Hepatocyte (in vitro differentiated cells): ENCODE measurements around the gene CDCA8. TPM values are rescaled to one million over a fixed set of nuclear protein-coding genes. Genes with fewer than 3 reads are reported as not detected.

ENCODE experiments used
- DNase-seq: peaks from one replicate; pipeline ENCODE4 v3.0.0-alpha.2; 2016; ENCODE audit warnings: low spot score
- H2AFZ ChIP-seq: fragments of 200-600 bp; sonication (generic); 2 replicates; pipeline ENCODE4 v1.6.0; 2016; ENCODE audit warnings: antibody characterized with exemption, mild to moderate bottlenecking
- H3K27ac ChIP-seq: fragments of 200-600 bp; sonication (generic); 2 replicates; pipeline ENCODE4 v1.5.1; 2016; ENCODE audit warnings: mild to moderate bottlenecking
- H3K27me3 ChIP-seq: fragments of 200-600 bp; sonication (generic); 2 replicates; pipeline ENCODE4 v1.6.1; 2016
- H3K36me3 ChIP-seq: fragments of 200-600 bp; sonication (generic); replicated peaks from 2 replicates; pipeline ENCODE4 v1.5.1; 2016; ENCODE audit warnings: low read depth; ENCODE audit not compliant: insufficient read depth
- H3K4me1 ChIP-seq: fragments of 200-600 bp; sonication (generic); 2 replicates; pipeline ENCODE4 v1.5.1; 2016; ENCODE audit warnings: mild to moderate bottlenecking, moderate library complexity; ENCODE audit not compliant: insufficient read depth
- H3K4me2 ChIP-seq: fragments of 200-600 bp; sonication (generic); 2 replicates; pipeline ENCODE4 v1.6.0; 2016
- H3K4me3 ChIP-seq: fragments of 200-600 bp; sonication (generic); 2 replicates; pipeline ENCODE4 v1.5.1; 2016; ENCODE audit warnings: mild to moderate bottlenecking
- H3K79me2 ChIP-seq: fragments of 200-600 bp; sonication (generic); 2 replicates; pipeline ENCODE4 v1.6.0; 2017; ENCODE audit warnings: mild to moderate bottlenecking
- H3K9me2 ChIP-seq: fragments of 200-600 bp; sonication (generic); replicated peaks from 2 replicates; pipeline ENCODE4 v1.6.0; 2017; ENCODE audit warnings: mild to moderate bottlenecking; ENCODE audit not compliant: insufficient read depth
- H3K9me3 ChIP-seq: fragments of 200-600 bp; sonication (generic); 2 replicates; pipeline ENCODE4 v1.5.1; 2016; ENCODE audit warnings: low read depth, mild to moderate bottlenecking
- H4K20me1 ChIP-seq: fragments of 200-600 bp; sonication (generic); 2 replicates; pipeline ENCODE4 v1.6.0; 2016; ENCODE audit warnings: mild to moderate bottlenecking; ENCODE audit not compliant: insufficient read depth, poor library complexity, severe bottlenecking
- CTCF ChIP-seq: fragments of 200-600 bp; sonication (generic); IDR thresholded peaks from 2 replicates; pipeline ENCODE4 v1.5.1; 2016; ENCODE audit warnings: antibody characterized with exemption, mild to moderate bottlenecking; ENCODE audit not compliant: poor library complexity
- EZH2 ChIP-seq: fragments of 200-600 bp; sonication (generic); IDR thresholded peaks from 2 replicates; pipeline ENCODE4 v1.6.1; 2016; ENCODE audit warnings: antibody characterized with exemption, mild to moderate bottlenecking, borderline replicate concordance
- EZH2phosphoT487 ChIP-seq: fragments of 200-600 bp; sonication (generic); IDR thresholded peaks from one replicate; pipeline ENCODE4 v1.6.1; 2018; ENCODE audit warnings: antibody characterized with exemption, mild to moderate bottlenecking, low read depth, moderate library complexity; ENCODE audit not compliant: unreplicated experiment, severe bottlenecking
- WGBS: methylation state at CpG from one replicate; pipeline ENCODE4 v1.1.6; 2016; ENCODE audit warnings: low lambda C conversion rate; ENCODE audit errors: missing lambda C conversion rate; 5-methylcytosine and 5-hydroxymethylcytosine counted together
- polyA plus RNA-seq: library from polyadenylated mRNA; unstranded; fragments of >200 nt; fragmentation: Nextera tagmentation; extraction: Ambion mirVana; gene quantifications from 2 replicates; pipeline ENCODE4 v1.2.1, GENCODE V29; 2016
- total RNA-seq: library from RNA; depleted of rRNA; stranded (reverse); fragments of >200 nt; gene quantifications from 2 replicates; pipeline ENCODE4 v1.2.3, GENCODE V29; 2014

Gene CDCA8
- total and polyA plus RNA-seq, 2 experiments from 2014 or later, result 4.3 to 5.4 TPM

GRCh38 chr1:37672136-37672870, 20.0 kb upstream of the CDCA8 start:
- H3K9me3 ChIP-seq, result no peaks in the 10 kb centered on the region
- DNase-seq, result no peak
- no peak overlapping the region for H3K4me2 ChIP-seq
- H3K36me3 ChIP-seq, result no peaks in the 10 kb centered on the region
- no peaks in the 10 kb centered on the region for H3K9me2 ChIP-seq
- no peak overlapping the region for H2AFZ ChIP-seq
- 59% methylated on average over 9 of the region's 9 CpGs for WGBS
- H3K27me3 ChIP-seq, result peaks cover 31% of the 10 kb centered on the region
- no peak overlapping the region for H3K4me3 ChIP-seq
- H4K20me1 ChIP-seq, result no peaks in the 10 kb centered on the region
- H3K27ac ChIP-seq, result no peak overlapping the region
- no peaks in the 10 kb centered on the region for H3K79me2 ChIP-seq
- TF ChIP-seq EZH2, result no peak
- no peak for TF ChIP-seq CTCF
- no peak for TF ChIP-seq EZH2phosphoT487
- H3K4me1 ChIP-seq, result peaks cover 6% of the 10 kb centered on the region

- 66% methylated on average over 9 of the region's 10 CpGs for WGBS
- H3K4me1 ChIP-seq, result peaks cover 6% of the 10 kb centered on the region
- no peak overlapping the region for H3K27ac ChIP-seq
- no peaks in the 10 kb centered on the region for H4K20me1 ChIP-seq
- DNase-seq, result no peak
- H3K4me3 ChIP-seq, result no peak overlapping the region
- H3K27me3 ChIP-seq, result peaks cover 19% of the 10 kb centered on the region
- H3K4me2 ChIP-seq, result no peak overlapping the region
- H3K9me3 ChIP-seq, result no peaks in the 10 kb centered on the region
- no peaks in the 10 kb centered on the region for H3K36me3 ChIP-seq
- H3K79me2 ChIP-seq, result no peaks in the 10 kb centered on the region
- H2AFZ ChIP-seq, result no peak overlapping the region
- no peaks in the 10 kb centered on the region for H3K9me2 ChIP-seq
- no peak for TF ChIP-seq EZH2
- no peak for TF ChIP-seq EZH2phosphoT487
These were observed 18.4 kb upstream of the CDCA8 start for GRCh38 chr1:37673920-37674319.

DNA sequence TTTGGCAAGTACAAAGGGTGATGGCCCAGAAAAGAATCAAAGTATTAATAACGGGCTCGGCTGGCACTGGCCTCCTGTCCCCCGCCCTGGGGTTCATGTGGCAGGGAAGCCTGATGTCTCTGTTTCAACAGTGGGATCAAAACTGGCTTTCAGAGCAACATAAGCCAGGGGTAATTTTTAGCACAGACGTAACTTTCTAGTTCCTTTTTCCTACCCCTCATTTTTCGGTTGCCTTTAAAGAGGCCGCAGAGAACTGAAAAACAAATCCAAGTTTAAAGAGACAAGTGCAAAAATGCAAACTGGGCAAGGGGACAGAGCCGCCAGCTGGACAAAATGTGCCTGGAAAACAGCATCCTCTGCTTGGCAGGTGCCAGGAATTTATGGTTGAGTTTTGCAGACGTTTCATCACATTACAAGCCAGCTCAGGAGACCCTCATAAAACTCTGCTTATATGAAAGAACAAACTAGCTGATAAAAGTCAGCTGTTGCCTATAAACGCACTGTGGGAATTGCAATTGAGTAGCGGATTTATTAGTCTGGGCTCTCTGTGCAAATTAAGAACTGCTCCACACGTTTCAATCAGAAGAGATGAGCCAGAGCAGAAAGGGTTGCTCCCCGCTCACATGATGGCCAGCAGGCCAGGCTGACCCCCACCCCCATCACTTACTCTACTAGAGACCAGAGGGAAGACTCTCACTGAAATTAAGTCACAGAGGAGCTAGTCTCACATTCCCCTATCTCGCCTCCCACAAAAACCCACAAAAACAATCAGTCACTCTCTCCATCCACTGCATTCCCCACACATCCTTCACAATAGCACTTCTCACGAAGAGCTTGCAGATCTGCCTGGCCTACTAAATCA, 15.8 kb upstream of the CDCA8 start:
- Histone ChIP-seq H3K36me3 (no peaks in the 10 kb centered on the region), H3K27ac (no peak overlapping the region), H2AFZ (no peak overlapping the region), H4K20me1 (no peaks in the 10 kb centered on the region), H3K79me2 (no peaks in the 10 kb centered on the region), H3K4me1 (peaks cover 6% of the 10 kb centered on the region), H3K9me3 (no peaks in the 10 kb centered on the region), H3K4me3 (no peak overlapping the region), H3K4me2 (peak overlapping the region; percentile 46), H3K27me3 (peaks cover 8% of the 10 kb centered on the region), H3K9me2 (no peaks in the 10 kb centered on the region)
- TF ChIP-seq EZH2phosphoT487 (no peak), CTCF (peak; percentile 15), EZH2 (no peak)
- DNase-seq, result peak; percentile 51
- 47% methylated on average over 14 of the region's 14 CpGs for WGBS

- Histone ChIP-seq H3K4me2 (no peak overlapping the region), H3K27ac (no peak overlapping the region), H3K9me2 (no peaks in the 10 kb centered on the region), H3K9me3 (no peaks in the 10 kb centered on the region), H3K79me2 (no peaks in the 10 kb centered on the region), H3K4me1 (peaks cover 6% of the 10 kb centered on the region), H2AFZ (no peak overlapping the region), H4K20me1 (no peaks in the 10 kb centered on the region), H3K4me3 (no peak overlapping the region), H3K27me3 (peaks cover 6% of the 10 kb centered on the region), H3K36me3 (no peaks in the 10 kb centered on the region)
- DNase-seq, result no peak
- TF ChIP-seq EZH2phosphoT487 (no peak), CTCF (no peak)
- WGBS, result 67% methylated on average over 4 of the region's 4 CpGs
These were observed 15.2 kb upstream of the CDCA8 start for GRCh38 chr1:37677143-37677439.
